Suprapubic skin (tissue), 4 donors: ENCODE measurements around the gene CBX4. TPM values are rescaled to one million over a fixed set of nuclear protein-coding genes. Genes with fewer than 3 reads are reported as not detected.

ENCODE experiments used
- DNase-seq, 2 donors: peaks; one replicate each; pipeline ENCODE4 v3.0.0-alpha.2; 2019; ENCODE audit warnings: low spot score in 2 of 2
- H3K27ac ChIP-seq: fragments of 200-600 bp; sonication (generic); one replicate; pipeline ENCODE4 v1.5.1; 2019
- H3K27me3 ChIP-seq: fragments of 200-600 bp; sonication (generic); one replicate; pipeline ENCODE4 v1.5.1; 2019
- H3K36me3 ChIP-seq: fragments of 200-600 bp; sonication (generic); one replicate; pipeline ENCODE4 v1.5.1; 2019
- H3K4me1 ChIP-seq: fragments of 200-600 bp; sonication (generic); one replicate; pipeline ENCODE4 v1.5.1; 2019
- H3K4me3 ChIP-seq: fragments of 200-600 bp; sonication (generic); one replicate; pipeline ENCODE4 v1.5.1; 2019; ENCODE audit warnings: mild to moderate bottlenecking
- H3K9me3 ChIP-seq: fragments of 200-600 bp; sonication (generic); one replicate; pipeline ENCODE4 v1.5.1; 2019
- EP300 ChIP-seq: sonication (generic); formaldehyde crosslinking; IDR thresholded peaks from one replicate; pipeline ENCODE4 v1.6.1; 2017; ENCODE audit warnings: antibody characterized with exemption
- POLR2A ChIP-seq, 2 donors: fragments of 450-650 bp; IDR thresholded peaks; one replicate each; pipeline ENCODE4 v1.6.1; 2017; ENCODE audit warnings: antibody characterized with exemption in 2 of 2, mild to moderate bottlenecking in 2 of 2, moderate library complexity in 2 of 2
- POLR2AphosphoS5 ChIP-seq, 3 donors: sonication (generic); formaldehyde crosslinking; IDR thresholded peaks; one replicate each; pipeline ENCODE4 v1.6.1; 2017; ENCODE audit warnings: antibody characterized with exemption in 3 of 3
- WGBS: methylation state at CpG from one replicate; pipeline ENCODE4 v1.1.5; 2018; 5-methylcytosine and 5-hydroxymethylcytosine counted together
- total RNA-seq, 4 donors: library from RNA; depleted of rRNA; stranded (reverse); fragments of >200 nt; gene quantifications; one replicate each; pipeline ENCODE4 v1.1.0, GENCODE V29; 2016
- TF ChIP-seq, protein P1 (sequence below), 2 donors: fragments of 200-600 bp in 1 of 2; fragments of 450-650 bp in 1 of 2; sonication (generic) in 1 of 2; IDR thresholded peaks; one replicate each; pipeline ENCODE4 v1.5.1; 2016 to 2019; ENCODE audit warnings: antibody characterized with exemption in 2 of 2, mild to moderate bottlenecking in 1 of 2, moderate library complexity in 1 of 2

Gene CBX4
- total RNA-seq, 4 donors from 2014 or later = 33.0 to 47.7 (median 38.0) TPM

DNA sequence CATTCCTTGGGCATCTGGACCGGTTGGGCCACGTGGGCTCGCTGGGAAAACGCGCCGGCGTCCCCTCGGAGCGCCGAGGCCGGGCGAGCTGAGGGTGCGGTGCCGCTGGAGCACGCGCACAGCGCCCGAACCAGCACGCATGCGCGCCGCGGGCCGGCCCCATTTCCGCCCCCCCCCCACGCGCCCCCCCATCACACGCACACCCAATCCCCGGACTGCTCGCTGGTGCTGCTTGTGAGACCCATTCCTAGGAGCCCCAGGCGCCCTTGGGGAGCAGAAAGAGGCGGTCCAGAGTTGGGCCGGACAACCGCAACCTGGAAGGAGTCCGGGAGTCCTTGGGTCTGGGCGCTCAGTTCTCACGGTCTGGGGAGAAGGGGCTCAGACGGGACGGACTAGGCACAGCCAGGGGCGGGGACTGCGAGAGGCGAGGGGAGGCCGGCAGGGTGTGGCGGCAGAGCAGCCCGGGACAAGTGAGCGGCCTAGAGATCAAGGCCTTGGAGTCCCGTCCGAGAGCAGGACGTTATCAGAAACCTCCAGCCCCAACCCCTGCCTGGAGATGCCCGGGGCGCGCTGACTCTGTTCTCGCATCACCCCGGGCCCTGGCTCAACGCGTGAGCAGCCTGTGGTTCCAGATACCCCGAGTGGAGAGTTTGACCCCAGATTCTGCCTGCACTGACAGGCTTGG is 36.4 kb downstream of the CBX4 start:
- no peak overlapping the region for H3K4me3 ChIP-seq
- H3K36me3 ChIP-seq = no peaks in the 10 kb centered on the region
- no CpG with 5 or more reads among the region's 57 CpGs for WGBS
- peaks cover 60% of the 10 kb centered on the region for H3K4me1 ChIP-seq
- H3K27ac ChIP-seq = no peak overlapping the region
- DNase-seq = no peak
- H3K9me3 ChIP-seq = no peaks in the 10 kb centered on the region
- peaks cover 100% of the 10 kb centered on the region for H3K27me3 ChIP-seq
- TF ChIP-seq, protein P1, sequence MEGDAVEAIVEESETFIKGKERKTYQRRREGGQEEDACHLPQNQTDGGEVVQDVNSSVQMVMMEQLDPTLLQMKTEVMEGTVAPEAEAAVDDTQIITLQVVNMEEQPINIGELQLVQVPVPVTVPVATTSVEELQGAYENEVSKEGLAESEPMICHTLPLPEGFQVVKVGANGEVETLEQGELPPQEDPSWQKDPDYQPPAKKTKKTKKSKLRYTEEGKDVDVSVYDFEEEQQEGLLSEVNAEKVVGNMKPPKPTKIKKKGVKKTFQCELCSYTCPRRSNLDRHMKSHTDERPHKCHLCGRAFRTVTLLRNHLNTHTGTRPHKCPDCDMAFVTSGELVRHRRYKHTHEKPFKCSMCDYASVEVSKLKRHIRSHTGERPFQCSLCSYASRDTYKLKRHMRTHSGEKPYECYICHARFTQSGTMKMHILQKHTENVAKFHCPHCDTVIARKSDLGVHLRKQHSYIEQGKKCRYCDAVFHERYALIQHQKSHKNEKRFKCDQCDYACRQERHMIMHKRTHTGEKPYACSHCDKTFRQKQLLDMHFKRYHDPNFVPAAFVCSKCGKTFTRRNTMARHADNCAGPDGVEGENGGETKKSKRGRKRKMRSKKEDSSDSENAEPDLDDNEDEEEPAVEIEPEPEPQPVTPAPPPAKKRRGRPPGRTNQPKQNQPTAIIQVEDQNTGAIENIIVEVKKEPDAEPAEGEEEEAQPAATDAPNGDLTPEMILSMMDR (IDR thresholded peaks at IDR 0.05) = no peak
- TF ChIP-seq POLR2AphosphoS5 (IDR thresholded peaks at IDR 0.05) (no peak), EP300 (no peak), POLR2A (IDR thresholded peaks at IDR 0.05) (no peak)

DNA sequence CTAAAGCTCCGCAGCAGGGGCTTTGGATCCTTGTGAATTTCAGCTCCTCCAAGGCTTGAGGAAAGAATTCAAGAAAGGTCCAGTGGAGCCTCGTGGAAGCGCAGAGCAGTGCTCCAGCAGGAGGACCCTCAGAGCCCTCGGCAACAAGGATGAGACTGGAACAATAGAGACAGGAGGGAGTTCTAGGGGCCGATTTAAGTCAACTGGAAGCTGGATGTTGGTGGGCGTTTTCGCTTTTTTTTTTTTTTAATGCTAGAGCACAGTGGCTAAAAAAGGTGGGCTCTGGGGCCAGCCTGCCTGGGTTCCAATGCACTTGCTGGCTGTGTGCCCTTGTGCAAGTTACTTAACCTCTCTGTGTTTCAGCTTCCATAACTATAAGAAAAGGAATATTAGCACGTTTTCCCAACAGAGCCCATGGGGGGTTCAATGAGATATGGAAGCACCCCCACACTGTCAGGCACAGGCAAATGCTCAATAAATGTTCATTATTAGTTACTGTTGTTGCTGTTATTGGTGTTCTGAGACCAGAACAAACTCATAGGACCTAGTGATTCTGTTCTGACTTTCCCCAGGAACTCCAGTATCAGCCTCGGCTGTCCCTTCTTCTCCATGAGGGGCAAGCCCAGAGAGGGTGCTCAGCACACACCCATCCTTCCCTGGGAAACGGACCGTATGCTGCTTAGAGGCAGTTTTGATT is 37.1 kb downstream of the CBX4 start:
- Histone ChIP-seq H3K36me3 (no peaks in the 10 kb centered on the region), H3K27me3 (peaks cover 98% of the 10 kb centered on the region), H3K4me1 (peaks cover 67% of the 10 kb centered on the region), H3K9me3 (no peaks in the 10 kb centered on the region), H3K4me3 (no peak overlapping the region), H3K27ac (no peak overlapping the region)
- TF ChIP-seq POLR2AphosphoS5 (IDR thresholded peaks at IDR 0.05) = no peak
- no peak for TF ChIP-seq POLR2A (IDR thresholded peaks at IDR 0.05)
- no peak for TF ChIP-seq EP300
- TF ChIP-seq, protein P1 (IDR thresholded peaks at IDR 0.05) = no peak
- WGBS = 13% methylated on average over 10 of the region's 11 CpGs
- DNase-seq = no peak

DNA sequence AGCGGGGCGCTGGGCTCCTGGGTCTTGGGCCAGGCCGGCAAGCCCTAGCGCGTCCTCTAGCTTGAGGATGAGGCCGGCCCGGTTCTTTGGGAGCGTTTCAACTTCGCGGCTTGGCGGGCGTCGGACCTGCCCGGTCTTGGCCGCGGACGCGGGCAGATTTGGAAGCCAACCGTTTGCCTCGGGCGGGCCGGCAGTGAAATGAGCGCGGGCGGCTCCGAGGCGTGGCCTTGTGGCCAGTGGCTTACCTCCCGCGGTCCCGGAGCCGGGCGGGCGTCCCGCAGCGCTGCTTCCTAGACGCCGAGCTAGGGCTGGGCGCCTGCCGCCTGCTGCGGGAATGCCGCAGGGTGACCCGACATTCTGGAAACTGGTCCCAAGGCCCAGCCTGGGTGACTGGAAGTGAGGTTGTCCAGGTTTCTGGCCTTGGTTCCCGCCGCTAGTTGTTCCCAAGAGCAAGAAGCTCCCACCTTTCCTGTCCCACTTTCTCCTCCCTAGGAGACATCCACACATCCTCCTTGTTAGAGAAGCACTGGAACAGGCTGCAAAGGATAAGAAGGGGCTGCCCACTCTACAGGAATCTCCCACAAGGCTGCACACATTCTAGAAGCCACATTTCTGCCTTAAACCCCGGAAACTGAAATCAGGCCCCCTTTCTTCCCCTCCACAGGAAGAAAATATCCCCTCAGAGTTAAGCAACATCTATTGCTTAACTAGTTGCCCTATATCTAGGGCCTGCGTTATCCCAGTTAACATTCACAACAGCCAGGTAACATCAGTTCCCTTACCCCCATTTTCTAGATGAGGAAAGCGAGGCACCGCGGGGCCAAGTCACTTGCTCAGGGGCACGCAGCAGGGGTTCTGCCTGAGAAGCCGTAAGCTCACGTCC is 37.8 kb downstream of the CBX4 start:
- TF ChIP-seq EP300 (no peak), POLR2A (IDR thresholded peaks at IDR 0.05) (no peak), POLR2AphosphoS5 (IDR thresholded peaks at IDR 0.05) (no peak)
- TF ChIP-seq, protein P1 (IDR thresholded peaks at IDR 0.05) = no peak
- peaks cover 71% of the 10 kb centered on the region for H3K4me1 ChIP-seq
- DNase-seq = no peak

DNA sequence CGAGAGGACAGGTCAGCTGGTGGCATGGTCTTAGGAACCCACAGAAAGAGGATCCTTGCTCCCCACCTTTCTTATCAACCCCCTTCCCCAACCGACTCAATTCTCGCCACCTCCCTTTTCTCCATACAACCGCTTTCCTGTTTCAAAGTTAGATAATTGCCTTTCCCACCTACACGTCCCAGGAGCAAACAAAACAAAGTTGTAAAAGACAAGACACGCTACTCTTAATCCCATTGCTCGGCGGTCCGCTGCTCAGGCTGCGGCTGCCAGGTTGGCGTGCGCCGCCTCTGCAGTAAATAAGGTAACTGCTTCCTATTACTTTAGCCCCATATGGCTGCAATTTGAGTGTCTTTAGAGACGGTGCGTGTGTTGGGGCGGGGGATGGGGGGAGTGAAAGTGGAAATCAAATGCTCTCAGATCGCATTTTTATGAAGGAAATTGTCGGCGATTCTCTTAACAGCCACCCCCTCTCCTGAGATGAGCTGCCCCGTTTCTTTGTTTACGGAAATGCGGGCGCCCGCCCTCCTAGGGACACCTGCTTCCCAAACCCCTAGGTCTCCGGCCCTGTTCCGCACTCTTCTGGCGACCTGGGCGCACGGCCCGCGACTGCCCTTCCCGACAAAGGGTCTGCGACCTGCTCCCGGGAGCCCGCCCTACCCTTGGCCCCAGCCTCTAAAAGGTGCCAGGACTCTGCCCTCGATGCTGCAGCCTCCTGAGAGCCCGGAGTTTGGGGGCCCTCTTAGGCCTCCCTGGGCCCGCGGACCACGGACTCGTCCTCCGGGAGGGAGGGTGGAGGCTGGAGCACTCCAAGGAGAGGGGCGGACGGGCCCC is 38.7 kb downstream of the CBX4 start:
- peaks cover 78% of the 10 kb centered on the region for H3K4me1 ChIP-seq
- H3K27ac ChIP-seq = no peak overlapping the region
- peak overlapping the region; percentile 33 for H3K4me3 ChIP-seq
- TF ChIP-seq POLR2A (IDR thresholded peaks at IDR 0.05) = no peak
- TF ChIP-seq, protein P1 (IDR thresholded peaks at IDR 0.05) = no peak
- no peak for TF ChIP-seq EP300
- no peak for TF ChIP-seq POLR2AphosphoS5 (IDR thresholded peaks at IDR 0.05)
- H3K9me3 ChIP-seq = no peaks in the 10 kb centered on the region
- H3K36me3 ChIP-seq = no peaks in the 10 kb centered on the region
- peaks cover 81% of the 10 kb centered on the region for H3K27me3 ChIP-seq
- DNase-seq = no peak
- 2% methylated on average over 41 of the region's 44 CpGs for WGBS

More for the DNA sequence above, 37.8 kb downstream of the CBX4 start:
- WGBS = 6% methylated on average over 32 of the region's 52 CpGs
- H3K9me3 ChIP-seq = no peaks in the 10 kb centered on the region
- peak overlapping the region; percentile 33 for H3K4me3 ChIP-seq
- peaks cover 90% of the 10 kb centered on the region for H3K27me3 ChIP-seq
- no peaks in the 10 kb centered on the region for H3K36me3 ChIP-seq
- H3K27ac ChIP-seq = no peak overlapping the region
